NOMO-1 treated with dmso at 0.1 percent for 144 hours (cell line): ENCODE results near the gene FEN1.

ENCODE experiments used
- DNase-seq: peaks from one replicate; lab custom pipeline; 2025; ENCODE audit not compliant: unreplicated experiment; lab: John Stamatoyannopoulos, UW

Gene FEN1

DNA sequence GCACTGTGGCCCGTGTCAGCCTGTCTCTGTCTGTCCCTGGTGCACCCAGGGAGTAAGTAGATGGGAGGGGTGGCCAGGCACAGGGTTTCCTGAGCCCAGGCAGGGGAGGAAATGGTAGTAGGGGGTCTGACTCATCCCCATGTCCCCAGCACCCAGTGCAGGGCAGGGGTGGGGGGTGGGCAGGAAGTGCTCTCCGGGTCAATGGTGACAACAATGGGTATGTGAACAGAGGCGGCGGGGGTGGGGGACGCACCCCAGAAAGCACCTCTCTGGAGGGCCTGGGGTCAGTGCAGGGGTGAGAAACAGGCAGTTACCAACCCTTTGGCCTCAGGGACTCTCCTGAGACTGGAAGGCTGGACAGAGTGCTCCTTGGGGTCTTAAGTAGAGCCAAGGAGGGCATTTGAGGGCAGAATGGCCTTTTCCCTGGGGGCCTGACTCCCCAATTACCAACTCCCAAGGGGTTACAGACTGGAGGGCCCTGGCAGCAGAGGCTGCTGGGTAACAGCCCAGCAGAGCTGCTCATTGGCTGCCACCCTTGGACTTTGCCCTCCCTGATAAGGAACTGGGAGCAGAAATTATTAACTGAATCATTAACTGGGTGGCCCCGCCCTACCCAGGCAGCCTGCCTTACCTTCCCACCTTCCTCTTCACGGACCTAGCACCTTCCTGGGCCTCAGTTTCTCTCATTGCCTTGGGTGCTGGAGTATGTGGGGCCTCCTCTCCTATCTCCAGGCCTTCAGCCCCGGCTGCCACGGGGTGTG, 36.1 kb upstream of the FEN1 start:
- DNase-seq = peak; percentile 34

DNA sequence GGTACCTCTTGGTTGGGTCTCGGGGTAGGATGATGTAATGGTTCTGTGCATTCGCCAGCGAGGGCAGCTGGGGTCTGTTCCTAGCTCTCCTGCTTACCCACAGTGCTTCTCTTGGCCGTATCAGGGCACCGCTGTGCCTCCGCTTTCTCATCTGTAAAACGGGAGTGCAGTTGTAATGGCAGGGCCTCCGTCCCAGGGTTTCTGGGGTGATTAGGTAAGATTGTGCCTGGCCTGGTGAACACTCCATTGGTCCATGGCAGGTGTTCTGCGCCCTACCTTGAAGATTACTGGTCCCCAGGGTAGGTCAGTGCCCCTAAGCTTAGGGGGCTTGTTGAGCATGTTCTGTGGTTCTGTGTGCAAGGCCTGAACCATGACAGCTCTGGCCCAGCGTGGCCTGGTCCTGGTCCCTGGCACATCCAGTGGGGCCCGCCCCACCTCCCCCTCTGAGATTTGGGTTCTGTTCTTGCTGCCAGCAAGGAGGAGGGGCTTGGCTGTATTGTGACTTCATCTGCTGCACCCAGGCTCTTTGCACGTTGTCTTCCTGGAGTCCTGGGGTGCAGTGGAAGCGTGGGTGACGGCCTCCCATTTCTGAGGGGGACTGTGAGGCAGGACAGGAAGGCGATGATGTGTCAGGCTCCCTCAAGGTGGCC, 35.4 kb upstream of the FEN1 start:
- no peak for DNase-seq

DNA sequence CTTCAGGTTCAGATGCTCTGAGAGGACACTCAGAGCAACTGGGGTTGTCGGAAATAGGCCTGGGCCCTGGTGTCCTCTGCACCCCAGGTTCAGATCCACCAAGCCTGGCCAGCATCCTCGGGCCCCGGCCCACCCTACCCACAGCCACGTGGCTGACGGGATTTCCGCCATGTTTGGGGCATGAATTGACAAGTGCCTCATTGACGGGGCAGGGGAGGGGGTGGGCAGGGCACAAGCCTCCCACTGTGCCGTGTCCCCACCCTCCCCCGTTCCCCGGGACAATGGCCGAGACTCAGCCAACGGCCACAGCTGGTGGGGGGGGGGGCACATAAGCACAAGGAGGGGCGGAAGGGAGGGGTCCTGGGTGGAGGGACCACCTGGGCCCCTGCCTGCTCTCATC, 31.8 kb upstream of the FEN1 start:
- DNase-seq = no peak

DNA sequence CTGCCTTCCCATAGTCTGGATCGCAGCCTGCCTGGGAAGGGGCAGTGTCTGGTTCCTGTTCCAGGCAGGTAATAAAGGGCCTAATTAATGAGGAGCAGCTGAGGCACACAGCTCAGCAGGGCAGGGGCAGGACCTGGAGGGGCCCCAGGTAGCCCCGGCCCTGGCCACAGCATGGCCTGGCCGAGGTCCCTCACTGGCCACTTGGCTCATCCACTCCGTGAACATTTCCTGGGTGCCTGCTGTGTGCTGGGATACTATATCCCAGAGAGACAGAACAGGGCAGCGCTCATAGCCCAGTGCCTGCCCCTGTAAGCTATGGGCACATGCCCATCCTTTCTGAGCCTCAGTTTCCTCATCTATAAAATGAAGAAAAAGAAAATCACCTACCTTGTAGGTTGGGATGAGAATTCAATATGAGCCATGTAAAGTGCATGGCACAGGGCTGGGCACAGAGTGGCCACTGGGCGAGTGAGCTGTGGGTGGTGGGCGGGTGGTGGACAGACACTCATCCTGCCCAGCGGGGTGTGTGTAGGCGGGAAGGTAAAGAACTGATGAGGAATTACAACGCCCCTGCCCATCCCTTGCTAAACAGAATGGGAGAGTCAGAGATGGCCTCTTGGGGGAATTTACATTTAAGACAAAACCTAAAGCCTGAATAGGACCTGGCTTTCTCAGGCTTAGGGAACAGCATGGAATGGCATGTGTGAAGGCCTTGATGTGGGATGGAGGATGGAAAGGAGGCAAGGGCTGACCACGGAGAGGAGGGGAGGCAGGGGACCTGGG, 31.1 kb upstream of the FEN1 start:
- no peak for DNase-seq

- no peak for DNase-seq
Observed at GRCh38 chr11:61762223-61762615, 30.5 kb upstream of the FEN1 start.

DNA sequence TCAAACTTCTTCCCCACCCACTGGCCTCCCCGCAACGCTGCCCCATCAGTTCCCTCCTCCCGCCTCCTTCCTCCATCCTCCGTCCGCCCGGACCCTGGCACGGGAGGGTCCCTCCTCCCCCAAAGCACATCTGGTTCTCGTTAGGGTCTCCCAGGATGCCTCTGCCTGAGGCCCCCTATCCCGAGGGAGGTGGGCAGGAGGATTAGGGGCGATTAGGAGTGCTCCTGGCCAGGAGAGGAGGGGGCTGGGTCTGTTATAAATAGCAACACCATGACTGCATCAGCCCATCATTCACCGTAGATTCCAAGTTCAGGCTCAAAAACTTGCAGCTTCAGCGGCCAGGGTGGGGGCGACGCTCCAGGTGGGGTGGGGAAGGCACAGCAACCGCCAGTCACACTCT, 29.9 kb upstream of the FEN1 start:
- DNase-seq = no peak

GRCh38 chr11:61763930-61764605, 28.6 kb upstream of the FEN1 start:
- DNase-seq = no peak

- no peak for DNase-seq
Observed at GRCh38 chr11:61764606-61765260, 28.0 kb upstream of the FEN1 start.

GRCh38 chr11:61765550-61766253, 27.0 kb upstream of the FEN1 start:
- DNase-seq = no peak

- DNase-seq = no peak
Observed at GRCh38 chr11:61766353-61766841, 26.3 kb upstream of the FEN1 start.

GRCh38 chr11:61768376-61769076, 24.2 kb upstream of the FEN1 start:
- no peak for DNase-seq

DNA sequence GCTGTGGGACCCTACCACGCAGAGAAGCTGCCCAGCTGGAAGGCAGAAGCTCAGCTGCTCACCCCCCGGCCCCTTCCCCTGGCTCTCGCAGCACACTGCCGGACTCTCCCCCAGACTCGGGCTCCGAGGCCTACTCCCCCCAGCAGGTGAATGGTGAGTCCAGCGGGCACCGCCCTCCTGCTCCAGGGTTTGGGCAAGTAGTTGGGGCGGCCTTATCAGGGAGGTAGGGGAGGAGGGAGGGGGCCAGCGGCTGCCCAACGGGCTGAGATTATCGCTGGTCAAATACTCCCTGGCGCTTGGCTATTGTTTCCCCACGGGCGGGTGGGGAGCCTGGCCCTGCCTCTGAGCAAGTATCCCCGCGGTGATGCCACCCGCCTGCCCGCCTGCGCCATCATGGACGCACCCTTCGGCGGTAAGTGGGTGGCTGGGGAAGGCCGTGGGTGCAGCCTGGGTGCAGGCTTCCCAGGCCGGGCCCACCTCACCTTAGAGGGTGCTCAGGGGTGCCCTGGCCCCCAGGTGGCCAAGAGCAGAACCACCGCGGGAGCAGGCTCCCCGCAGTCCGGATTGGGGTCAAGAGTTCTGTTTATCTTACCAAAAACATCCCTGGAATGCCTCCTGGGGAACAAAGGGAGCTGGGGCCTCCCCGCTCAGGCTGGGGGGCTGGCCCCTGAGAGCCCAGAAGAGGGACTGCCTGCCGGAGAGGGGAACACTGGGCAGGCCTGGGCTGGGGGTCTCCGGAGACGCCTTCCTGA, 23.4 kb upstream of the FEN1 start:
- DNase-seq = no peak

GRCh38 chr11:61769946-61770683, 22.6 kb upstream of the FEN1 start:
- no peak for DNase-seq

DNA sequence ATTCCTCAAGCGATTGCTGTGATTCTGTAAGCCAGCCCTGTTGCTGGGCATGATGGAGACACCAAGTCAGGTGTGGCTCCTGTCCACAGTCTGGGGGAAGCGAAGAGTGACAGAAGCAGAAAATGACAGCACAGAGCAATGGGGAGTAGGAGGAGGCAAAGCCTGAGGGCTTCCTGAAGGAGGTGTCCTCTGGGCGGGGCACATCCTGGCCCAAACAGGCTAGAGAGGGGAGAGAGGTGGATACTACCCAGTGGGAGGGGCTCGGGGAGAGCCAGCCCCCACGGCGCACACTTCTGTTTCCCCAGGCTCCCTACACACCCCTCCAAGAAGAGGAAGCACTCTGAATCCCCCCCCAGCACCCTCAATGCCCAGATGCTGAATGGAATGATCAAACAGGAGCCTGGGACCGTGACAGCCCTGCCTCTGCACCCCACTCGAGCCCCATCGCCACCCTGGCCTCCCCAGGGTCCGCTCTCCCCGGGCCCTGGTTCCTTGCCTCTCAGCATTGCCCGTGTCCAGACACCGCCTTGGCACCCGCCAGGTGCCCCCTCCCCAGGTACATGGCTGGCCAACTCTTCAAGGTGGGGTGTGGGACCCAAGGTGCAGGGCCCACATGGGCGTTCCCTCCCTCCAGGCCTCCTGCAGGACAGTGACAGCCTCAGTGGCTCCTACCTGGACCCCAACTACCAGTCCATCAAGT, 21.4 kb upstream of the FEN1 start:
- DNase-seq = no peak

GRCh38 chr11:61771985-61772455, 20.7 kb upstream of the FEN1 start:
- no peak for DNase-seq

GRCh38 chr11:61773356-61773755, 19.4 kb upstream of the FEN1 start:
- no peak for DNase-seq

DNA sequence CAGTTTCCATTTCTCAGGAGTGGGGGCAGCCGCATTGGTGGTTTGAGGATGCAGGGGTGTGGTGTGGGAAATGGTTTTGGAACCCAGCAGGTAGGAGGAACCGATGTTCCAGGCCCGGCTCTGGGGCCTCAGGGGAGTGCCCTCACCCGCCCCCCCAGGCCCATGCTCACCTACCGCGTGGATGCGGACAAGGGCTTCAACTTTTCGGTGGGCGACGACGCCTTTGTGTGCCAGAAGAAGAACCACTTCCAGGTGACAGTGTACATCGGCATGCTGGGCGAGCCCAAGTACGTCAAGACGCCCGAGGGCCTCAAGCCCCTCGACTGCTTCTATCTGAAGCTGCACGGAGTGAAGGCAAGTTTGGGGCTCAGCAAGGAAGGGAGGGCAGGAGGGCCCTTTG, 18.9 kb upstream of the FEN1 start:
- DNase-seq = no peak
